Neuronal stem cell (in vitro differentiated cells): ENCODE data around the gene SLC24A5.

ENCODE experiments used
- DNase-seq: peaks from one replicate; pipeline ENCODE4 v3.0.0-alpha.2; 2013; ENCODE audit warnings: low spot score
- H2AFZ ChIP-seq: one replicate; pipeline ENCODE4 v1.6.1; 2013; ENCODE audit warnings: mild to moderate bottlenecking, low read length, inconsistent platforms
- H2AK5ac ChIP-seq: 2 replicates; pipeline ENCODE4 v1.6.1; 2013; ENCODE audit warnings: low read depth, mild to moderate bottlenecking, inconsistent platforms, low read length, moderate library complexity, mixed read lengths
- H2BK120ac ChIP-seq: 2 replicates; pipeline ENCODE4 v1.6.1; 2013; ENCODE audit warnings: low read depth, mild to moderate bottlenecking, inconsistent platforms, low read length, moderate library complexity, mixed read lengths
- H2BK12ac ChIP-seq: one replicate; pipeline ENCODE4 v1.6.1; 2013; ENCODE audit warnings: low read length, inconsistent platforms
- H2BK15ac ChIP-seq: 2 replicates; pipeline ENCODE4 v1.6.1; 2013; ENCODE audit warnings: mild to moderate bottlenecking, low read length, inconsistent platforms, mixed read lengths
- H2BK5ac ChIP-seq: one replicate; pipeline ENCODE4 v1.6.1; 2013; ENCODE audit warnings: inconsistent platforms, mild to moderate bottlenecking, low read length, moderate library complexity
- H3K14ac ChIP-seq: one replicate; pipeline ENCODE4 v1.6.1; 2013; ENCODE audit warnings: low read length, inconsistent platforms
- H3K18ac ChIP-seq: 2 replicates; pipeline ENCODE4 v1.6.1; 2013; ENCODE audit warnings: low read length, inconsistent platforms
- H3K23ac ChIP-seq: 2 replicates; pipeline ENCODE4 v1.6.1; 2013; ENCODE audit warnings: low read depth, mild to moderate bottlenecking, mixed read lengths, low read length, inconsistent platforms; ENCODE audit not compliant: poor library complexity
- H3K27ac ChIP-seq: replicated peaks from 3 replicates; pipeline ENCODE4 v1.5.1; 2013; ENCODE audit warnings: low read length, inconsistent platforms
- H3K27me3 ChIP-seq, 3 experiments: 2 replicates each; pipeline ENCODE4 v1.6.1; 2013; ENCODE audit warnings: low read length in 3 of 3, mild to moderate bottlenecking in 2 of 3, inconsistent platforms in 1 of 3, low read depth in 1 of 3, mixed read lengths in 1 of 3, moderate library complexity in 1 of 3; ENCODE audit not compliant: control insufficient read depth in 3 of 3, insufficient read depth in 3 of 3
- H3K36me3 ChIP-seq, 2 donors: replicated peaks in 1 of 2; 2 replicates each; pipeline ENCODE4 v1.6.1; 2013; ENCODE audit warnings: low read length in 2 of 2; ENCODE audit not compliant: control insufficient read depth in 2 of 2, insufficient read depth in 2 of 2
- H3K4ac ChIP-seq: 2 replicates; pipeline ENCODE4 v1.6.1; 2013; ENCODE audit warnings: inconsistent platforms, mild to moderate bottlenecking, low read length, moderate library complexity
- H3K4me1 ChIP-seq, 2 donors: 1 replicate in 1 of 2; 2 replicates in 1 of 2; pipeline ENCODE4 v1.6.1; 2013; ENCODE audit warnings: low read length in 2 of 2, low read depth in 1 of 2; ENCODE audit not compliant: control insufficient read depth in 2 of 2, insufficient read depth in 1 of 2
- H3K4me2 ChIP-seq: one replicate; pipeline ENCODE4 v1.6.1; 2013; ENCODE audit warnings: mild to moderate bottlenecking, low read length, inconsistent platforms; ENCODE audit not compliant: insufficient read depth, poor library complexity, severe bottlenecking
- H3K4me3 ChIP-seq, 2 donors: 2 replicates each; pipeline ENCODE4 v1.5.1; 2013; ENCODE audit warnings: low read length in 2 of 2, mild to moderate bottlenecking in 2 of 2, inconsistent platforms in 1 of 2, moderate library complexity in 1 of 2
- H3K79me1 ChIP-seq: one replicate; pipeline ENCODE4 v1.6.1; 2013; ENCODE audit warnings: low read depth, mild to moderate bottlenecking, inconsistent platforms, low read length, moderate library complexity
- H3K9ac ChIP-seq: one replicate; pipeline ENCODE4 v1.6.1; 2013; ENCODE audit warnings: mild to moderate bottlenecking, low read depth, low read length, inconsistent platforms; ENCODE audit not compliant: poor library complexity
- H3K9me3 ChIP-seq, 2 donors: replicated peaks in 1 of 2; 2 replicates each; pipeline versions ENCODE3 to v1.6.1; 2013; ENCODE audit warnings: low read length in 2 of 2, mild to moderate bottlenecking in 2 of 2, inconsistent platforms in 1 of 2, low read depth in 1 of 2, mixed read lengths in 1 of 2, moderate library complexity in 1 of 2; ENCODE audit not compliant: control insufficient read depth in 2 of 2, insufficient read depth in 1 of 2
- H4K8ac ChIP-seq: one replicate; pipeline ENCODE4 v1.6.1; 2013; ENCODE audit warnings: low read depth, mild to moderate bottlenecking, inconsistent platforms, low read length, moderate library complexity
- H4K91ac ChIP-seq: one replicate; pipeline ENCODE4 v1.6.1; 2013; ENCODE audit warnings: low read length, low read depth, mild to moderate bottlenecking, inconsistent platforms; ENCODE audit not compliant: poor library complexity
- WGBS, 2 donors: extraction: QIAGEN DNeasy Blood & Tissue Kit; methylation state at CpG; one replicate each; pipeline ENCODE4 v1.1.7; 2013; ENCODE audit warnings: missing lambda C conversion rate in 2 of 2, mixed read lengths in 1 of 2; ENCODE audit not compliant: insufficient read length in 2 of 2, insufficient replicate concordance in 1 of 2; ENCODE audit errors: extremely low coverage in 2 of 2; 5-methylcytosine and 5-hydroxymethylcytosine counted together

Gene SLC24A5

DNA sequence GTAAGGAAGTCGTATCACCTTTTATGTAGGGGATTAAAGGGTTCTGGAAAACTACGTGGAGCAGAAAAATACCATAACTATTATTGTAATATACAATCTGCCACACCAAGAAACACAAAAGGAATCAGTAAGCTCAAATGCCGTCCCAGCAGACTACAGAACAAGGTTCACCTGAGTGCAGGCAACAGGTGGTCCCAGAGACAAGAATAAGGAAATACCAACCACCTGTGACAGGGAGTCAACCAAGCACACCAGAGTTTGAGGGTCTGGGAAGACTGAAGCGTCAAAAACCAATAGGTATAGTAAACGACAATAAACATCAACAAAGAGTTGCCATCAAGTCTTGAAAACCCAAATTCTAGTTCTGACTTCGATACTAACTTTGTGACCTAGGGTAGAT, 12.1 kb downstream of the SLC24A5 start:
- no peaks in the 10 kb centered on the region for H3K27me3 ChIP-seq
- no CpG with 5 or more reads among the region's 6 CpGs for WGBS, 2 donors
- H3K79me1 ChIP-seq = no peaks in the 10 kb centered on the region

DNA sequence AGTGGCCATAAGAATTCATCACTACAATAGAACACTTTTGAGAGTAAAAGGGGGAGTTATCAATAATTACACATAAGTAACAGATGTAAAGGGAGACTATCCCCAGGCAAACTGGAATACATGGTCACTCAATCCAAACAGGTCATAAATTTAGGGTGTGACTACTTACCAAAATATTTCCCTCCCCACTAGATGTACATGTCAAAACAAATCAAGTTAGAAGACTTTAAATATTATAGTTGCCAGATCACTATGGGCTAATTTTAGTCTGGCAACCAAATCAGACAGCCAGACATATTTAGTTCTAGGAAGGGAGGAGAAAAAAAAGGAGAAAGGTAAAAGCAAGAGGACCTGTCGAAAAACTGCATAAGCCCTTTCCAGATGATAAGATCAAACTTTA, 23.1 kb downstream of the SLC24A5 start:
- no peak overlapping the region for H4K8ac ChIP-seq
- DNase-seq = no peak
- H3K4me1 ChIP-seq = no peaks in the 10 kb centered on the region

More for the DNA sequence above, 12.1 kb downstream of the SLC24A5 start:
- no peak for DNase-seq
- Histone ChIP-seq H2AFZ (no peak overlapping the region), H3K4me3 (no peak overlapping the region), H2AK5ac (no peak overlapping the region), H2BK12ac (no peak overlapping the region), H4K91ac (no peak overlapping the region), H2BK5ac (no peak overlapping the region), H3K9ac (no peak overlapping the region), H3K14ac (no peak overlapping the region), H3K9me3 (no peaks in the 10 kb centered on the region), H3K36me3 (no peaks in the 10 kb centered on the region), H2BK120ac (no peak overlapping the region), H4K8ac (no peak overlapping the region), H3K27ac (no peak overlapping the region), H2BK15ac (no peak overlapping the region), H3K23ac (no peak overlapping the region), H3K4ac (no peak overlapping the region), H3K4me1 (peaks cover 0 to 4% of the 10 kb centered on the region in 2 donors), H3K18ac (no peak overlapping the region), H3K4me2 (no peak overlapping the region)

DNA sequence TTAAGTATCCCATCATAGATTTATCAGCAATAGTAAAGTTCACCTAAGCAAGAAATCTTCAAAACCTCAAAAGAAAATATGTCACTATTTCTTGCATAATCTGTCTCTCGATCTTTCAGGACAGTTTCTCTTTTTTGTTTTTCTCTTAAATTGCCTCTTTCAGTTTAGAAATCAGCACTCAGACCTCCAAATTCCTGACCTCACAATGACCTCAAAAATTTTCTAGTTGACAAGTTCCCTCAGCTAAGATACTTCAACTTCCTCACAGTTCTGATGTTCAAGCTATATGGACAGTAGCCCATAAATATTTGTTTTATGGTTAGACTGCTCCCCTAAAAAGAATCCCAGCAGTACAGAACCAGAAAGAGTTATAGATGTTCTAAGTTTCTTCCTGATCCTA, 24.1 kb downstream of the SLC24A5 start:
- H2BK5ac ChIP-seq = no peak overlapping the region
- no peaks in the 10 kb centered on the region for H3K4me1 ChIP-seq
- H2BK15ac ChIP-seq = no peak overlapping the region
- no peak overlapping the region for H3K9ac ChIP-seq
- no peak overlapping the region for H3K18ac ChIP-seq
- no peak overlapping the region for H3K14ac ChIP-seq
- no peak overlapping the region for H2AFZ ChIP-seq
- no CpG with 5 or more reads among the region's 1 CpG for WGBS, 2 donors
- H3K9me3 ChIP-seq = no peaks in the 10 kb centered on the region
- peaks cover 3 to 94% of the 10 kb centered on the region in 2 donors for H3K36me3 ChIP-seq
- H2AK5ac ChIP-seq = no peak overlapping the region
- no peak overlapping the region for H3K4me2 ChIP-seq
- no peak overlapping the region for H2BK12ac ChIP-seq
- H3K27me3 ChIP-seq = no peaks in the 10 kb centered on the region
- H3K4me3 ChIP-seq = no peak overlapping the region
- H3K4ac ChIP-seq = no peak overlapping the region
- no peak for DNase-seq
- H3K79me1 ChIP-seq = no peaks in the 10 kb centered on the region
- H4K8ac ChIP-seq = no peak overlapping the region
- no peak overlapping the region for H3K27ac ChIP-seq
- H3K23ac ChIP-seq = no peak overlapping the region
- H2BK120ac ChIP-seq = no peak overlapping the region
- H4K91ac ChIP-seq = no peak overlapping the region

More for the DNA sequence above, 23.1 kb downstream of the SLC24A5 start:
- no peak overlapping the region for H2BK120ac ChIP-seq
- no peak overlapping the region for H2AK5ac ChIP-seq
- no peak overlapping the region for H3K4me2 ChIP-seq
- H3K9ac ChIP-seq = no peak overlapping the region
- no peak overlapping the region for H4K91ac ChIP-seq
- no peaks in the 10 kb centered on the region for H3K9me3 ChIP-seq
- H3K4me3 ChIP-seq = no peak overlapping the region
- no peak overlapping the region for H3K27ac ChIP-seq
- no peak overlapping the region for H2AFZ ChIP-seq
- H2BK5ac ChIP-seq = no peak overlapping the region
- H3K36me3 ChIP-seq = peaks cover 3 to 95% of the 10 kb centered on the region in 2 donors
- no peak overlapping the region for H3K4ac ChIP-seq
- H3K23ac ChIP-seq = no peak overlapping the region
- no peak overlapping the region for H2BK12ac ChIP-seq
- WGBS, 2 donors = no CpG with 5 or more reads among the region's 1 CpG
- no peak overlapping the region for H2BK15ac ChIP-seq
- H3K79me1 ChIP-seq = no peaks in the 10 kb centered on the region
- H3K18ac ChIP-seq = no peak overlapping the region
- H3K27me3 ChIP-seq = no peaks in the 10 kb centered on the region
- H3K14ac ChIP-seq = no peak overlapping the region

DNA sequence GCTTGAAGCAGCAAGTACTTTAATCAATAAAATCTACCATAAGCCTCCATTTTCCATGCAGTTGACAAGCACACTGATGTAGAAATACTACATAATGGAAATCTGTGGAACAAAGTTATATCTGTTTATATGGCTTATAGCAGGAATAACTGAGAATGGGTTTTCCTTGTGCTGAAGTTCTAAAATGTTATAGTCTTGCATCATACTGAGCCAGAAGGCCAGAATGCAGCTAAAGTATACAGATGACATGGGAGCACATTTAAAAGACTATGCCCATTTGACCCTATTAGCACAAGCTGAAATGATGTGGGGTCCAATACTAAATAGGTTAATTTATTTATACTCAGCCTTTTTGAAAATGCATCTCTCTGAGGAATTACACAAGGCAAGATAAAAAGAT, 25.1 kb downstream of the SLC24A5 start:
- no peak overlapping the region for H4K91ac ChIP-seq
- no peak overlapping the region for H3K4me2 ChIP-seq
- H2BK120ac ChIP-seq = no peak overlapping the region
- H3K9me3 ChIP-seq = no peaks in the 10 kb centered on the region
- no peak overlapping the region for H3K18ac ChIP-seq
- H3K4ac ChIP-seq = no peak overlapping the region
- no peak overlapping the region for H2BK5ac ChIP-seq
- no peak for DNase-seq
- peaks cover 3 to 94% of the 10 kb centered on the region in 2 donors for H3K36me3 ChIP-seq
- no peak overlapping the region for H2AK5ac ChIP-seq
- no peaks in the 10 kb centered on the region for H3K79me1 ChIP-seq
- H3K27me3 ChIP-seq = no peaks in the 10 kb centered on the region
- H2BK12ac ChIP-seq = no peak overlapping the region
- H3K23ac ChIP-seq = no peak overlapping the region
- no peak overlapping the region for H3K9ac ChIP-seq
- H3K27ac ChIP-seq = no peak overlapping the region
- H4K8ac ChIP-seq = no peak overlapping the region
- no peak overlapping the region for H3K14ac ChIP-seq
- no peak overlapping the region for H2BK15ac ChIP-seq
- H2AFZ ChIP-seq = no peak overlapping the region
- H3K4me3 ChIP-seq = no peak overlapping the region
- H3K4me1 ChIP-seq = no peaks in the 10 kb centered on the region
